ENCODE data around the gene AOPEP.

The AOPEP gene

GRCh38 chr9:94768766-94769165 is 42.3 kb downstream of the AOPEP start:
- no peak overlapping the region for H3K27ac Mint-ChIP-seq
- no peaks in the 10 kb centered on the region for H3K9me3 Mint-ChIP-seq
- H3K4me1 Mint-ChIP-seq = peaks cover 8% of the 10 kb centered on the region

DNA sequence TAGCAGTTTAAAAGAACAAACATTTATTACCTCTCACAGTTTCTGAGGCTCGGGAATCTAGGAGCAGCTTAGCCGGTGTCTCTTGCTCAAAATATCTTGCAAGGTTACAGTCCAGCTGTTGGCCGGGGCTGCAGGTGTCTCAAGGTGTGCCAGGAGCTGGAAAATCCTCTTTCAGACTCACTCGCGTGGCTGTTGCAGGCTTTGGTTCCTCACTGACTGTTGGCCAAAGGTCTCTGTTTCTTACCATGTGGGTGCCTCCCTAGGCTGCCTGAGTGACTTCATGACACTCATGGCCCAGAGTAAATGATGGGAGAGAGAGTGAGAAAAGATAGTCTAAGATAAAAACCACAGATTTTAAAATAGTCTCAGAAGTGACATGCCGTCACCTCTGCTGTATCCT is 43.8 kb downstream of the AOPEP start:
- Mint-ChIP-seq H3K36me3 (peaks cover 13% of the 10 kb centered on the region), H3K27ac (no peak overlapping the region), H3K27me3 (no peaks in the 10 kb centered on the region), H3K9me3 (no peaks in the 10 kb centered on the region), H3K4me1 (peaks cover 8% of the 10 kb centered on the region), H3K4me3 (no peak overlapping the region)

More at GRCh38 chr9:94768766-94769165, 42.3 kb downstream of the AOPEP start:
- peaks cover 15% of the 10 kb centered on the region for H3K36me3 Mint-ChIP-seq
- no peak overlapping the region for H3K4me3 Mint-ChIP-seq
- no peaks in the 10 kb centered on the region for H3K27me3 Mint-ChIP-seq

DNA sequence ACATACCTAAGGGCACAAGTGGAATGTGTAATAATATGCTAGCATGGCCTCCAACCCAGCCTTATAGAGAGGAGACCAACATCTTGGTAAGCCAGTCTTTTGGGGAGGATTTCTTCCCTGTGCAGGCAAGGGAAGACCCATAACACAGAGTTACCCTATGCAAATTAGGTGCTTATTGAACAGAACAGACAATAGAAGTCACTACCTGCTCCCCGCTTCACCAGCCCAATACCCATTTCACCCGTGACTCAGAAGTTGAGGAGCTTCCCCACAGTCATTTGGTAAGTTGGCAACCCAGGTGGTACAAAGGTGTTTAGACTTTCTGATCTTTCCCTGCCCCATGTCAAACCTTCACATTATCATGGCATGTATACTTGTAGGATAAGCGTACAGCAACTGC is 44.6 kb downstream of the AOPEP start:
- Mint-ChIP-seq H3K4me3 (no peak overlapping the region), H3K9me3 (no peaks in the 10 kb centered on the region), H3K27ac (no peak overlapping the region), H3K36me3 (peaks cover 13% of the 10 kb centered on the region), H3K27me3 (no peaks in the 10 kb centered on the region), H3K4me1 (peaks cover 8% of the 10 kb centered on the region)

DNA sequence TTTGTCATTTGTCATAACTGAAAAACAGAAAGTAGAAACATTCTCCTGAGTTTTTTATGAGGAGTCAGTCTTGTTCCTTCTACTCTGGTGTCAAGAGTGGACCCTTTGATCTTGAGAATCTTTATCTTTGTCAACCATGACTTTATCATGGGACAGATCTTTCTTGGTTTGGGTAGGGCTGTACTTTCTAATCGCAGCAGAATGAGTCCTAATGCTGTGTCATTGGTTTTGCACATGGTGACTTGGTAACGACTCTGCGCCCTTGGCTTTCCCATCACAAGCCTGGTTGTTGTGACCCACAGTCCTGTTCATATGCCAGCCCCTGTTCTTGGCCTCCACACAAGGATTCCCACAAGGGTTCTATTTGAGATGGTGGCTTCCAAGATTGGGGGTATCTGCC is 45.6 kb downstream of the AOPEP start:
- no peaks in the 10 kb centered on the region for H3K27me3 Mint-ChIP-seq
- peaks cover 8% of the 10 kb centered on the region for H3K4me1 Mint-ChIP-seq
- no peak overlapping the region for H3K4me3 Mint-ChIP-seq
- H3K36me3 Mint-ChIP-seq = peaks cover 13% of the 10 kb centered on the region
- no peak overlapping the region for H3K27ac Mint-ChIP-seq
- no peaks in the 10 kb centered on the region for H3K9me3 Mint-ChIP-seq

DNA sequence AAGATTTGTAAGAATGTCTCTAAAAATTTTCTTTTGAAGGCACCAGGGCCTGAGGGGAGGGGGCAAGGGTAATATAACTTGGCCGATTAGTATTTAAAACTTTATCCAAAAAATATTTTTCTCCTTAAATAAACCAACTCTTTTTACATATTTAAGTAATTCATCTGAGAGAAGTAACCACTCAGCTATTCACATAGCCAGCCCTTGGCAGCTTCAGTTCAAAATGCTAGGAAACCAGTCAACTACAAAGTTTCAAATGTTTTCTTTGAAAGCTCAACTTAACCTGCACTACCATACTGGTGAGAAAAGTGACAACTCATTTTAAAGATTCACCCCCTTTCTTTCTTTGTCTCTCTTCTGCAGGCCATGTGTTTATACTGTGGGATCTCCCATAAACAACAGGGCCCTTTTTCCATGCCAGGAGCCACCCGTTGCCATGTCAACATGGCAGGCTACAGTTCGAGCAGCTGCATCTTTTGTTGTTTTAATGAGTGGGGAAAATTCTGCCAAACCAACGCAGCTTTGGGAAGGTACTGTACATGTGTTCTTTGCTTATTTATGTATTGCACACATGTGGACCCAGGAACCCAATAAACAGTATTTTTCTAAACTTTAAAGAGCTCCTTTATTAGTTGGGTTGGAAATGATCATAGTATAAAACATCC is 46.3 kb downstream of the AOPEP start:
- H3K27ac Mint-ChIP-seq = no peak overlapping the region
- H3K4me3 Mint-ChIP-seq = no peak overlapping the region
- no peaks in the 10 kb centered on the region for H3K9me3 Mint-ChIP-seq

GRCh38 chr9:94773655-94774054 is 47.2 kb downstream of the AOPEP start:
- no peak overlapping the region for H3K27ac Mint-ChIP-seq

More for the DNA sequence above, 46.3 kb downstream of the AOPEP start:
- Mint-ChIP-seq H3K36me3 (peaks cover 11% of the 10 kb centered on the region), H3K4me1 (peaks cover 8% of the 10 kb centered on the region), H3K27me3 (no peaks in the 10 kb centered on the region)

GRCh38 chr9:94778013-94778412 is 51.5 kb downstream of the AOPEP start:
- Mint-ChIP-seq H3K27ac (no peak overlapping the region), H3K4me1 (peaks cover 3% of the 10 kb centered on the region), H3K4me3 (no peak overlapping the region), H3K27me3 (no peaks in the 10 kb centered on the region), H3K9me3 (no peaks in the 10 kb centered on the region), H3K36me3 (peaks cover 8% of the 10 kb centered on the region)

More at GRCh38 chr9:94773655-94774054, 47.2 kb downstream of the AOPEP start:
- Mint-ChIP-seq H3K36me3 (peaks cover 10% of the 10 kb centered on the region), H3K4me1 (peaks cover 8% of the 10 kb centered on the region), H3K27me3 (no peaks in the 10 kb centered on the region), H3K4me3 (no peak overlapping the region), H3K9me3 (no peaks in the 10 kb centered on the region)

- no peaks in the 10 kb centered on the region for H3K27me3 Mint-ChIP-seq
- H3K27ac Mint-ChIP-seq = no peak overlapping the region
- no peaks in the 10 kb centered on the region for H3K4me1 Mint-ChIP-seq
- no peak overlapping the region for H3K4me3 Mint-ChIP-seq
- H3K9me3 Mint-ChIP-seq = no peaks in the 10 kb centered on the region
- H3K36me3 Mint-ChIP-seq = peaks cover 3% of the 10 kb centered on the region
Observed at GRCh38 chr9:94779031-94779430, 52.5 kb downstream of the AOPEP start.

- peaks cover 3% of the 10 kb centered on the region for H3K36me3 Mint-ChIP-seq
- H3K4me1 Mint-ChIP-seq = no peaks in the 10 kb centered on the region
- H3K4me3 Mint-ChIP-seq = no peak overlapping the region
- no peak overlapping the region for H3K27ac Mint-ChIP-seq
- H3K27me3 Mint-ChIP-seq = no peaks in the 10 kb centered on the region
- H3K9me3 Mint-ChIP-seq = no peaks in the 10 kb centered on the region
Observed at GRCh38 chr9:94779693-94780290, 53.3 kb downstream of the AOPEP start.

GRCh38 chr9:94780516-94780950 is 54.0 kb downstream of the AOPEP start:
- H3K27me3 Mint-ChIP-seq = no peaks in the 10 kb centered on the region
- no peaks in the 10 kb centered on the region for H3K4me1 Mint-ChIP-seq
- no peaks in the 10 kb centered on the region for H3K9me3 Mint-ChIP-seq
- H3K27ac Mint-ChIP-seq = no peak overlapping the region
- H3K4me3 Mint-ChIP-seq = no peak overlapping the region
- H3K36me3 Mint-ChIP-seq = peaks cover 3% of the 10 kb centered on the region

- no peaks in the 10 kb centered on the region for H3K9me3 Mint-ChIP-seq
- no peaks in the 10 kb centered on the region for H3K27me3 Mint-ChIP-seq
- peaks cover 7% of the 10 kb centered on the region for H3K4me1 Mint-ChIP-seq
- no peak overlapping the region for H3K4me3 Mint-ChIP-seq
- H3K36me3 Mint-ChIP-seq = peaks cover 3% of the 10 kb centered on the region
- H3K27ac Mint-ChIP-seq = no peak overlapping the region
Observed at GRCh38 chr9:94782355-94783101, 56.0 kb downstream of the AOPEP start.

- Mint-ChIP-seq H3K27ac (no peak overlapping the region), H3K4me1 (peaks cover 7% of the 10 kb centered on the region), H3K4me3 (no peak overlapping the region), H3K27me3 (no peaks in the 10 kb centered on the region), H3K36me3 (peaks cover 2% of the 10 kb centered on the region), H3K9me3 (no peaks in the 10 kb centered on the region)
Observed at GRCh38 chr9:94783102-94783682, 56.7 kb downstream of the AOPEP start.

GRCh38 chr9:94783928-94784327 is 57.4 kb downstream of the AOPEP start:
- Mint-ChIP-seq H3K27ac (no peak overlapping the region), H3K4me3 (no peak overlapping the region), H3K36me3 (no peaks in the 10 kb centered on the region), H3K27me3 (no peaks in the 10 kb centered on the region), H3K9me3 (no peaks in the 10 kb centered on the region), H3K4me1 (peaks cover 7% of the 10 kb centered on the region)

DNA sequence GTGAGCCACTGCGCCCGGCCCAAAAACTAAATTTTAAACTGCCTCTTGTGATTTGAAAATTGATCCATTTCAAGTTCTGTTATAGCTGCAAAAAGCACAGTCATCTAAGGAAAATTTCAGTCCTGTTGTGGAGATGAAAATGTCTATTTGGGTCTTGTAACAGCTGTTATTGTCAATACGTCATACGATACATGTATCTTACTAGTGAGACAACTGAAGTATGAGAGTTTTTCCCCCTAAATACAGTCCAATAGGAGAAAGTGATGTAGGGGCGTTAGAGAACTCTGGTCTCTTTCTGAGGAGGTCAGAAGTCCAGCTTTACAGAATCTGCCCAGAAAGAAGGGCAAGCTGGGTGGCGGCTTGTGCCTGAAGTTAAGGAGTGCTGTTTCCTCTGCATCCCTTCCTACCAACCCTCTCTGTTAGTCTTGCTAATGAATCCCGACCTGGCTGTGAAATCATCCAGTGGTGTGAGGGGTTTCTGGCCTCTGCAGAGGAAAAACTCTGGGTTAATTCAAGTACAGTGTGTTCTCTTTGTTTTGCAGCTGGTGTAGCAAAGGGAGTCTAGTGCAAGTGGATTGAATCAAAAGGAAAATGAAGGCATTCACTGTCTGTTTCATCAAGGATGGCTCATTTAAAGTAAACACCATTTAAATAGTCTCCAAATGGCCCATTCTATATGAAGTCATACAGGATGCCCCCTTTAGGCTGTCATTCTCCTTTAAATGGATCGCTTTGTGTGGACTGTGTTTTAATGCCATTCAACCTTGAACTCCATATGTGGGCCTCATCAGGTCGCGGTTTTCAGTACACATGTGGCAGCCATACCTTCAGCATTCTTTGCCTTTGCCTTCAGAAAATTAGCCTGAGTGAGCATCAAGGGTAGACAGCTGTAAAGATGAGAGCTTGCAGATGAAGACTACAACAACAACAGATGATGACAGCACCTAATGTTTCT is 59.0 kb downstream of the AOPEP start:
- H3K27me3 Mint-ChIP-seq = no peaks in the 10 kb centered on the region
- H3K36me3 Mint-ChIP-seq = no peaks in the 10 kb centered on the region
- no peaks in the 10 kb centered on the region for H3K9me3 Mint-ChIP-seq
- no peak overlapping the region for H3K27ac Mint-ChIP-seq
- no peak overlapping the region for H3K4me3 Mint-ChIP-seq
- peaks cover 7% of the 10 kb centered on the region for H3K4me1 Mint-ChIP-seq

- Mint-ChIP-seq H3K4me3 (no peak overlapping the region), H3K27ac (no peak overlapping the region), H3K27me3 (no peaks in the 10 kb centered on the region), H3K9me3 (no peaks in the 10 kb centered on the region), H3K36me3 (peaks cover under 1% of the 10 kb centered on the region), H3K4me1 (peaks cover 7% of the 10 kb centered on the region)
Observed at GRCh38 chr9:94786586-94786985, 60.1 kb downstream of the AOPEP start.
